ENCODE results near the gene SRBD1. TPM values are rescaled to one million over a fixed set of nuclear protein-coding genes. Genes with fewer than 3 reads are reported as not detected.

Gene SRBD1
- total and polyA plus RNA-seq, 2 donors (not counting 1 experiment from before 2014, with no cell fraction given) = 9.6 to 18.7 TPM

GRCh38 chr2:45409677-45410076, 201.4 kb downstream of the SRBD1 start:
- Histone ChIP-seq H3K27me3 (ENCODE audit: control insufficient read depth, insufficient read depth, low read length) (no peaks in the 10 kb centered on the region), H3K4me2 (ENCODE audit: extremely low read depth, insufficient read depth, low read length) (no peak overlapping the region), H4K20me1 (ENCODE audit: control insufficient read depth, extremely low read depth, insufficient read depth, low read length) (no peaks in the 10 kb centered on the region), H3K27ac (ENCODE audit: insufficient read depth, low read length) (no peak overlapping the region), H3K79me2 (ENCODE audit: control insufficient read depth, insufficient read depth, low read length) (no peaks in the 10 kb centered on the region), H3K4me1 (ENCODE audit: control insufficient read depth, extremely low read depth, insufficient read depth, low read length) (no peaks in the 10 kb centered on the region), H3K9me3 (ENCODE audit: control insufficient read depth, insufficient read depth, low read depth, low read length) (no peaks in the 10 kb centered on the region), H3K9ac (ENCODE audit: insufficient read depth, low read length) (no peak overlapping the region), H2AFZ (ENCODE audit: low read length) (no peak overlapping the region), H3K36me3 (ENCODE audit: control insufficient read depth, insufficient read depth, low read length) (no peaks in the 10 kb centered on the region), H3K4me3 (replicated peaks in 1 of 4; ENCODE audit: control extremely low read depth in 1 of 4, insufficient read depth in 1 of 4, low read depth in 3 of 4, low read length in 4 of 4) (no peak overlapping the region)
- no peak for TF ChIP-seq CTCF (conservative IDR thresholded peaks at IDR 0.05 in 1 of 2, IDR thresholded peaks at IDR 0.05 in 1 of 2; ENCODE audit: low read depth in 1 of 2, low read length in 2 of 2)
- no peak for TF ChIP-seq EZH2 (IDR thresholded peaks at IDR 0.05; ENCODE audit: low read length, missing control alignments)
- no peak for DNase-seq (ENCODE audit: low read depth in 2 of 2)

- Histone ChIP-seq H3K4me3 (replicated peaks in 1 of 4; ENCODE audit: control extremely low read depth in 1 of 4, insufficient read depth in 1 of 4, low read depth in 3 of 4, low read length in 4 of 4) (no peak overlapping the region), H3K9ac (ENCODE audit: insufficient read depth, low read length) (no peak overlapping the region), H3K4me2 (ENCODE audit: extremely low read depth, insufficient read depth, low read length) (no peak overlapping the region), H3K27ac (ENCODE audit: insufficient read depth, low read length) (no peak overlapping the region), H3K9me3 (ENCODE audit: control insufficient read depth, insufficient read depth, low read depth, low read length) (no peaks in the 10 kb centered on the region), H4K20me1 (ENCODE audit: control insufficient read depth, extremely low read depth, insufficient read depth, low read length) (no peaks in the 10 kb centered on the region), H3K27me3 (ENCODE audit: control insufficient read depth, insufficient read depth, low read length) (no peaks in the 10 kb centered on the region), H3K4me1 (ENCODE audit: control insufficient read depth, extremely low read depth, insufficient read depth, low read length) (no peaks in the 10 kb centered on the region), H3K79me2 (ENCODE audit: control insufficient read depth, insufficient read depth, low read length) (no peaks in the 10 kb centered on the region), H2AFZ (ENCODE audit: low read length) (no peak overlapping the region), H3K36me3 (ENCODE audit: control insufficient read depth, insufficient read depth, low read length) (no peaks in the 10 kb centered on the region)
- TF ChIP-seq CTCF (conservative IDR thresholded peaks at IDR 0.05 in 1 of 2, IDR thresholded peaks at IDR 0.05 in 1 of 2; ENCODE audit: low read depth in 1 of 2, low read length in 2 of 2) (no peak), EZH2 (IDR thresholded peaks at IDR 0.05; ENCODE audit: low read length, missing control alignments) (no peak)
- peak; percentile 18 to 61 for DNase-seq (ENCODE audit: low read depth in 2 of 2)
Observed at GRCh38 chr2:45406621-45407020, 204.4 kb downstream of the SRBD1 start.

GRCh38 chr2:45404807-45405297, 206.2 kb downstream of the SRBD1 start:
- DNase-seq (ENCODE audit: low read depth in 2 of 2) = peak; percentile 60 to 65
- H3K9ac ChIP-seq (ENCODE audit: insufficient read depth, low read length) = no peak overlapping the region
- H2AFZ ChIP-seq (ENCODE audit: low read length) = no peak overlapping the region
- no peaks in the 10 kb centered on the region for H3K4me1 ChIP-seq (ENCODE audit: control insufficient read depth, extremely low read depth, insufficient read depth, low read length)
- H3K27me3 ChIP-seq (ENCODE audit: control insufficient read depth, insufficient read depth, low read length) = no peaks in the 10 kb centered on the region
- H3K4me3 ChIP-seq (replicated peaks in 1 of 4; ENCODE audit: control extremely low read depth in 1 of 4, insufficient read depth in 1 of 4, low read depth in 3 of 4, low read length in 4 of 4) = no peak overlapping the region
- TF ChIP-seq CTCF (conservative IDR thresholded peaks at IDR 0.05 in 1 of 2, IDR thresholded peaks at IDR 0.05 in 1 of 2; ENCODE audit: low read depth in 1 of 2, low read length in 2 of 2) = no peak
- TF ChIP-seq EZH2 (IDR thresholded peaks at IDR 0.05; ENCODE audit: low read length, missing control alignments) = no peak
- H3K4me2 ChIP-seq (ENCODE audit: extremely low read depth, insufficient read depth, low read length) = no peak overlapping the region
- H3K79me2 ChIP-seq (ENCODE audit: control insufficient read depth, insufficient read depth, low read length) = no peaks in the 10 kb centered on the region
- H3K36me3 ChIP-seq (ENCODE audit: control insufficient read depth, insufficient read depth, low read length) = no peaks in the 10 kb centered on the region
- H4K20me1 ChIP-seq (ENCODE audit: control insufficient read depth, extremely low read depth, insufficient read depth, low read length) = no peaks in the 10 kb centered on the region
- no peaks in the 10 kb centered on the region for H3K9me3 ChIP-seq (ENCODE audit: control insufficient read depth, insufficient read depth, low read depth, low read length)
- H3K27ac ChIP-seq (ENCODE audit: insufficient read depth, low read length) = no peak overlapping the region

Data from fibroblast of lung (primary cell).